GM21367 (cell line): ENCODE results near the gene RESF1.

Source experiments
- ATAC-seq: cut with Tn5 transposase; IDR thresholded peaks from one replicate; pipeline ENCODE4 v1.9.1; 2021; ENCODE audit not compliant: unreplicated experiment

The RESF1 gene

GRCh38 chr12:31958569-31959160 is 550 bp upstream of the RESF1 start:
- ATAC-seq: no peak

- peak; percentile 33 for ATAC-seq
These were observed 631 bp downstream of the RESF1 start for GRCh38 chr12:31959701-31960391.

- ATAC-seq: no peak
These were observed 1.9 kb downstream of the RESF1 start for GRCh38 chr12:31961137-31961536.

- ATAC-seq: no peak
These were observed 2.9 kb downstream of the RESF1 start for GRCh38 chr12:31962076-31962475.

- no peak for ATAC-seq
These were observed 5.1 kb downstream of the RESF1 start for GRCh38 chr12:31964280-31964679.

- no peak for ATAC-seq
These were observed 5.9 kb downstream of the RESF1 start for GRCh38 chr12:31965090-31965489.

- ATAC-seq: no peak
These were observed 7.5 kb downstream of the RESF1 start for GRCh38 chr12:31966558-31967205.

GRCh38 chr12:31967539-31967938 is 8.3 kb downstream of the RESF1 start:
- no peak for ATAC-seq

- ATAC-seq: no peak
These were observed 11.0 kb downstream of the RESF1 start for GRCh38 chr12:31970199-31970598.

GRCh38 chr12:31973818-31974217 is 14.6 kb downstream of the RESF1 start:
- ATAC-seq: no peak

GRCh38 chr12:31974673-31975072 is 15.5 kb downstream of the RESF1 start:
- ATAC-seq: no peak

- no peak for ATAC-seq
These were observed 25.8 kb downstream of the RESF1 start for GRCh38 chr12:31984806-31985591.

GRCh38 chr12:31985832-31986231 is 26.6 kb downstream of the RESF1 start:
- ATAC-seq: no peak

GRCh38 chr12:31989571-31990362 is 30.6 kb downstream of the RESF1 start:
- ATAC-seq: no peak

GRCh38 chr12:31991146-31991545 is 31.9 kb downstream of the RESF1 start:
- no peak for ATAC-seq

- no peak for ATAC-seq
These were observed 32.6 kb downstream of the RESF1 start for GRCh38 chr12:31991815-31992214.

GRCh38 chr12:31999692-32000091 is 40.5 kb downstream of the RESF1 start:
- ATAC-seq: no peak

- ATAC-seq: no peak
These were observed 41.3 kb downstream of the RESF1 start for GRCh38 chr12:32000373-32001005.

- ATAC-seq: no peak
These were observed 43.8 kb downstream of the RESF1 start for GRCh38 chr12:32002848-32003493.

GRCh38 chr12:32003654-32004053 is 44.4 kb downstream of the RESF1 start:
- no peak for ATAC-seq
